ENCODE data around the gene NUMB. TPM values are rescaled to one million over a fixed set of nuclear protein-coding genes. Genes with fewer than 3 reads are reported as not detected.
"Not testable (repeated sequence)": the region's sequence is repeated elsewhere in the genome, so short reads cannot be mapped to it uniquely, and the experiment has no call there.

The NUMB gene
- total RNA-seq, 2 donors from 2014 or later: 68.7 to 76.5 TPM

DNA sequence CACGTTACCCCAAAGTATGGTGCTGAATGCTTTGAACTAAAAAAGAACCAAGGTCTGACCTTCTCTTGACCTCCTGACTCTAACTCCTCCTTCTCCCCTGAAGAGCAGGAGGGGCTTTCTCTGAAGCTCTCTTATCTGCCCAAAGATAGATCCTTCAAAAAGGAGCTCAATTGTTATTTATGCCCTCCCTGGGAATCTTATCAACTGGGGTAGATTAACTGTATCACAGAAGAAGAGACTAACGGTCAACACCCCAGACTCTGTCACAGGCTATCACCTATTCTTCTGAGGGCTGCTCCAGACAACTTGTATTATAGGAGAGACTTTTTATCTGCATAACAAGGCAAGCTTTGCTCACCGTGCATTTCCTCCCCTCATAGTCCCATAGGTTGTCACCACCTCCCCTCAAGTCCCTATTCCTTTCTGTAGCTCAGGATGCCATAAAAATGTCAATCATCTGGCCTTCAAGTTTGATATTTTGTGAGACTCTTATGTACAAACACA is 134.4 kb downstream of the NUMB start:
- intact Hi-C loops (cut with DNase I): no loop called here
- no peak for DNase-seq (ENCODE audit: low spot score)

DNA sequence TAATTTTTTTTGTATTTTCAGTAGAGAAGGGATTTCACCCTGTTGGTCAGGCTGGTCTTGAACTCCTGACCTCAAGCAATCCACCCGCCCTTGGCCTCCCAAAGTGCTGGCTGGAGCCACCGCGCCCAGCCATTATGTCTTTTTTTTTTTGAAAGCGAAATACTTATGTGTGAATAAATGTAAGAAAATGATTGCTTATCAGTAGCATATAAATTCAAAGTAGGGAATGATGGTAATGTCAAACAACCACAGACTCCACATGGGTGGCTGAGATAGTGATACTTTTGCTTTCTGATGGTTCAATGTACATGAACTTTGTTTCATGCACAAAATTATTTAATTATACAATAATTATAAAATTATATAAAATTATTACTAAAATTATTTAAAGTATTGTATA is 145.2 kb downstream of the NUMB start:
- intact Hi-C loops (cut with DNase I): no loop called here
- no peak for DNase-seq (ENCODE audit: low spot score)

DNA sequence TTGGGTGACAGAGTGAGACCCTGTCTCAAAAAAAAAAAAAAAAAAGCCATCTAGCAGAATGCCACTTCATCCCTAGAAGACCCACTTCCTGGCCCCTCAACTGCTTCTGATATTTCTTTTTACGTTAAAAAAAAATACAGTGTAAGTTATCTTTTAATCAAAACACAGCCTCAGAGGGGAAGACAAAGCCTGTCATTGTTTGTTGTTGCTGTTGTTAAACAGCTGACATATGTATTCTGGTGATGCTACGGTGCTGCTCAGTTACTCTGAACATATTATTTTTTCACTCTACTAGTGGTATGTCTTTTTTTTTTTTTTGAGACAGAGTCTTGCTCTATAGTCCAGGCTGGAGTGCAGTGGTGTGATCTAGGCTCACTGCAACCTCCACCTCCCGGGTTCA is 145.7 kb downstream of the NUMB start:
- DNase-seq (ENCODE audit: low spot score): no peak
- intact Hi-C loops (cut with DNase I): no loop called here

DNA sequence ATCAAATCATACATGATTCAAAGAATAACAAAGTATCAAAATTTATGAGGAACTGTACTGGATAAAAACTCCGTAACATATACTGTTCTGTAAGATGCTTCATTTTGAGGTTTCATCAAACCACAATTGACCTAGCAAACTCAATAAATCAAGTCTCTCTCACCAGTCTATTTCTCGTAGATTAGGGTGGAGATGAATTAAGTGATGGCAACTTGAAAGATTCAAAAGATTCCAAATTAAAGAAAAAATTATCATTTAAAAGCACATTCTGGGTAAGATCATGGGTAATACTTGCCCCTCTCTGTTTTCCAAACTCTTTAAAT is 146.7 kb downstream of the NUMB start:
- intact Hi-C loops (cut with DNase I): no loop called here
- no peak for DNase-seq (ENCODE audit: low spot score)

DNA sequence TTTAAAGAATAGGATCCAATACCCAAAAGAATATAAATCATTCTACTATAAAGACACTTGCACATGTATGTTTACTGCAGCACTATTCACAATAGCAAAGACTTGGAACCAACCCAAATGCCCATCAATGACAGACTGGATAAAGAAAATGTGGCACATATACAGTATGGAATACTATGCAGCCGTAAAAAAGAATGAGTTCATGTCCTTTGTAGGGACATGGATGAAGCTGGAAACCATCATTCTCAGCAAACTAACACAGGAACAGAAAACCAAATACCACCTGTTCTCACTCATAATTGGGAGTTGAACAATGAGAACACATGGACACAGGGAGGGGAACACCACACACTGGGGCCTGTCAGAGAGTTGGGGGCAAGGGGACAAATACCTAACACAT is 149.1 kb downstream of the NUMB start:
- intact Hi-C loops (cut with DNase I); DNase-seq (ENCODE audit: low spot score): not testable (repeated sequence)

DNA sequence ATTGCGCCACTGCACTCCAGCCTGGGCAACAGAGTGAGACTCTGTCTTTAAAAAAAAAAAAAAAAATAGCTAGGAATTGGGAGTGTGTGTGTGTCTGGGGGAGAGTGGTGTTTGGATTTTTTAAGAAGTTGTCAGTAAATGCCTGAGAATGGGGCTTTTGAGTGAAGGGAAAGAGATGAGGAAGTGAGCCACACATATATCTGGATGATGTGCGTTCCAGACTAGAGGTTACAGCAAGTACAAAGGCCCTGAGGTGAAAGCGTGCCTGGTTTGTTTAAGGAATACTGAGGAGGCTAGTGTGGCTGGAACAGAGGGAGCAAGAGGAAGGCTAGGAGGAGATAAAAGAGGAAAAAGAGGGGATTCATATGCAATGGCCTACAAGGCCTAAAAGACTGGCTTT is 151.1 kb downstream of the NUMB start:
- intact Hi-C loops (cut with DNase I): no loop called here

DNA sequence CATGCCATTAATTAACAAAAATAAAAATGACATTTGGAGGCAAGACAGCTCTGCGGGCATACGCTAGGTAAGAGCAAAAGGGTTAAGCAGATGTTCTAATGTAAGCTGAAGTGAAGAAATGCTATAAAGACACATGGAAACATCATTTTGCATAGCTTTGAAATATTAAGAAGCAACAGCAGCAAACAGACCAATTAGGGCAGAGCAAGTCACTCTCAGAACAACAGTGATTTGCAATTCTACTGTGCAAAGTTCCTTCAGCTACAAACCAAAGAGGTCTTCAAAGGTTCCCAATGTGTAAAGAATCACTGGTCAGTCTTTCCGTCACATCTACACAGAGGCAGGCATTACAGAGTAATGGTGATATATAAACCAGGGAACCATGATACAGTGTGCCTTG is 152.8 kb downstream of the NUMB start:
- DNase-seq (ENCODE audit: low spot score): no peak
- intact Hi-C loops (cut with DNase I): no loop called here

More for the DNA sequence above, 151.1 kb downstream of the NUMB start:
- no peak for DNase-seq (ENCODE audit: low spot score)

DNA sequence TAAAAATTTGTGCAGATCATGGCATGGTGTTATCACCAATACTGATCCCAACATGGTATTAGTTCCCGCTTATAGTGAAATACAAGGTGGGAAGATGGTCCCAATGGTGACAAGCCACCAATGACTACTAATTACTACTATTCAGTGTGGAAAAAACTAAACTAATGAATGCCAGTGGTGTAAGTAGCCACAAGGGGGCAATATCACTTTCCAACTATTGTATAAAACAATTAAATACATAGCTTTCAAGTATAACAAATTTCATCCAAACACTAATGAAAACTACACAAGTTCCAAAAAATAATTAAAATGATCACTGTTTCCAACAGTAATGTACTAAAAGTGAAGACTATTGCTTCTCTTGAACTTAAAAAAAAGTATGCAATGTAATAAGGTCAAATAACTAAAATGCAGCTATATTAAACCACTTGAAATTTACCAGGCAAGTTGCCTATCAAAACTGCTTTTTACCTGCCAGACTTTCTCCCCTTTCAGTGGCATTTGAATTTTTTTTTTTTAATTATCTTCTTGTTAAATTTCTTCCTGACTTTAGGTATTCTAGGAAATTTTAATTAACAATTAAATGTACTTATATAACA is 163.0 kb downstream of the NUMB start:
- intact Hi-C loops (cut with DNase I): loop anchor here (10.0 kb wide), 2 partner anchors 120 to 180 kb away; no protein-coding TSS in a partner anchor
- no peak for DNase-seq (ENCODE audit: low spot score)

DNA sequence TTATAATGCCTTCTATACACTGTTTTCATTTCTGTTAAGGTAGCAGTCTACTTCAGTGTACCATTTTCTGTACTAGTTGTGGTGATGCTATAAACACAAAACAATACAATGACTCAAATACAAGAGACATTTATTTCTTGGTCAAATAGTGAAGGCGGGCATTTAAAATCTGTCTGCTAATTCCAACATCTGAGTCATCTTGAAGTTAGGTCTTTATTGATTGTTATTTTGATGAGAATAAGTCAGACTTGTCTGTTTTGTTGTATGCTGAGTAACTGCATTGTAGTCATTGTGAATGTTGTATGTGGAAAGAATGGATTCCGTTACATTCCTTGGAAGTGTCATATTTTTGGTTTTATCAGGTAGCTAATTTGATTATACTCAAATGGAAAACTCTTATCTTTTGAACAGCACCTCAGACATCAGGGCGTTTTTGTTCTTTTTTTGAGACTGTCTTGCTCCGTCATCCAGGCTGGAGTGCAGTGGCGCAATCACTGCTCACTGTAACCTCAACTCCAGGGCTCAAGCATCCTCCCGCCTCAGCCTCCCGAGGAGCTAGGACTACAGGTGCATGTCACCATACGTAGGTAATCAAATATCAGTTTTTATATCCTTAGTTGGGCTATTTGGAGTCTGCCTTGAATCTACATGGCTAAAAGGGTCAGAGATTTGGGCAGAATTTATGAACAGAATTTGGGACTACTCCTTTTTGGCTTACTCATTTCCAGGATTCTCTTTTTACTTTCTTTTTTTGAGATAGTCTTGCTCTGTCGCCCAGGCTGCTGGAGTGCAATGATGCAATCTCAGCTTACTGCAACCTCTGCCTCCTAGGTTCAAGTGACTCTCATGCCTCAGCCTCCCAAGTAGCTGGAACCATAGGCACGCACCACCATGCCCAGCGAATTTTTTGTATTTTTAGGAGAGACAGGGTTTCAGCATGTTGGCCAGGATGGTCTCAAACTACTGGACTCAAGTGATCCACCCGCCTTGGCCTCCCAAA is 164.3 kb downstream of the NUMB start:
- intact Hi-C loops (cut with DNase I): loop anchor here (5.0 to 10.0 kb wide), 3 partner anchors 119 to 181 kb away; no protein-coding TSS in a partner anchor
- DNase-seq (ENCODE audit: low spot score): no peak

DNA sequence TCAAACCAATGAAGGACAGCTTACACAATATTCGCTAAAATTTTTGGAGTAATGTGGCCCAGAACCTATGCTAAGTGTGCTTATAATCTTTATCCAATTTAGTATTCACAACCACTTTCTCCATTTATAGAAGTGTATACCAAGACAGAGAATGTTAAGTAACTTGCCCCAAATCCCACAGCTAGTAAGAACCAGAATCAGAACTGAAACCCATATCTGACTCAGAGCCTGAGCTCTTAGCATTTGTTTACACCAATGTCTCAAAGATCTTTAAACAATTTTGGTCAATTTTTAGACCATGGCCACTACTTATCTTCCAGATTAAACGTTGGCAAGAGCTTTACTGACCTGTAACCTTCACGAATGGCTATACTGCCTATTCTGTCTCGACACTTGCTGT is 168.1 kb downstream of the NUMB start:
- intact Hi-C loops (cut with DNase I): loop anchor here (5.0 to 10.0 kb wide), 3 partner anchors 115 to 185 kb away; no protein-coding TSS in a partner anchor
- no peak for DNase-seq (ENCODE audit: low spot score)

DNA sequence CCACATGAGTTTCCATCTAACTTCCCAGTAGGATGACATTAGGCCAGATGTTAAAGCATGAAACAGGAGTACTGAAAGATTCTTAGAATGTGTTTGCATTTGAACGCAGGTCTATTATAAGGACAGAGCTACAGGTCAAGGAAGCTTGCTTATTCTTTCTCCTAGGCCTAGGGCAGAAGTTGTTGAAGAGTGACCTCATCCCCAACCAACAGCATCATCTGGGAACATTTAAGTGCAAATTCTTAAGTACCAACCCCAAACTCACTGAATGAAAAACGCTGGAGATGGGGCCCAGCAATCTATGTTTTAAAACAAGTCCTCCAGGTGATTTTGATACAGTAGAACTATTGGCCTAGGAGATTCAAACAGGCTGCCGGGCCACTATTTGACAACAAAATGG is 168.6 kb downstream of the NUMB start:
- intact Hi-C loops (cut with DNase I): loop anchor here (5.0 to 10.0 kb wide), 3 partner anchors 115 to 185 kb away; no protein-coding TSS in a partner anchor
- DNase-seq (ENCODE audit: low spot score): no peak

DNA sequence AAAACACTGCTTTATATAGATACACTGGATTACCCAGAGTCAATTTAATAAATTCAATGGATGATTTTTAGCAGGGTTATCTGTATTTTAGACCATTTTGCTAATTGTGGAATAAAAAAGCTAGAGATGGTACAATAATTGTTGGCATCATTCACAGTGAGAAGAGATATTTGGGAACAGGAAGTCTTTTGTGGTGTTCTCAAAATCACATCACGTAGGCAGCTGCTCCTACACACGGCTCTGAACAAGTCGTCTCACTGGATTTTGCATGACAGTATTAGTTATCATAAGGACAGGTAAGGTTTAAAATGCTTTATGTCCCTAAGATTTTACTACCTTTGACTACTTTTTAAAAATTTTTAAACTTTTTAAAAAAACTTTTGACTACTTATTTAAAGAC is 169.0 kb downstream of the NUMB start:
- intact Hi-C loops (cut with DNase I): no loop called here
- no peak for DNase-seq (ENCODE audit: low spot score)

DNA sequence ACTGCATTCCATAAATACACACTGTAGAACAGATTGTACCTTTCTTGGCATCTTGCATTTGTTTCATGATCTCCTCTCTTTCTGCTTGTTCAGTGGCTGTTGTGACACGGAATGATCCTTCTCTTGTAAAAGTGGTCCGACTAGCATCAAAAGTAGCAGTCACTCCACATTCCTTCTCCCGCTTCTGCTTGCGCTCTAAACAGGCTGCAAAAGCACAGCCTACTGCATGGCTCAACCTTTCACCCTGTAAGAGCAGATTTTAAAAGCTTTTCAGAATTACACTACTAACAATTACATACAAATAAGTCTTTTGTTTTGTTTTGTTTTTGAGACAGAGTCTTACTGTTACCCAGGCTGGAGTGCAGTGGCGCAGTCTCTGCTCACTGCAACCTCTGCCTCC is 171.3 kb downstream of the NUMB start:
- intact Hi-C loops (cut with DNase I): no loop called here
- no peak for DNase-seq (ENCODE audit: low spot score)

DNA sequence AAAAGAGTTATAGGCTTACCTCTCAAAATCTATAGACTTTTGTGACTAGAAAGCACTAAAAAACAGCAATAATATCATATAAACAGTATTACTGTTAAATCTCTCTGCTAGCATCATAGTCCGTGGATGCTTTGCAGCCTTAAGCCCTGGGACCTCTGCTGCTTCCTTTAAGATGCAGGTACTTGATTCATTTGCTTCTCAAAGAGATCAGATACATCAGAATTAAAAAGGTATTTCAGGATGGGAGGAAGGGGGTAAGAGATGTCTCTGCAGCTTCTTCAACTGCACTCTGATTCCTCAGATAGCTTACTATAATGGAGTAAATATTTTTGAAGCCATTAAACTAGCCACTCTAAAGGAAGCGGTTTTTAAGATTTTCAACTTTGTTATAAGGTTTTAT is 171.7 kb downstream of the NUMB start:
- no peak for DNase-seq (ENCODE audit: low spot score)
- intact Hi-C loops (cut with DNase I): no loop called here

DNA sequence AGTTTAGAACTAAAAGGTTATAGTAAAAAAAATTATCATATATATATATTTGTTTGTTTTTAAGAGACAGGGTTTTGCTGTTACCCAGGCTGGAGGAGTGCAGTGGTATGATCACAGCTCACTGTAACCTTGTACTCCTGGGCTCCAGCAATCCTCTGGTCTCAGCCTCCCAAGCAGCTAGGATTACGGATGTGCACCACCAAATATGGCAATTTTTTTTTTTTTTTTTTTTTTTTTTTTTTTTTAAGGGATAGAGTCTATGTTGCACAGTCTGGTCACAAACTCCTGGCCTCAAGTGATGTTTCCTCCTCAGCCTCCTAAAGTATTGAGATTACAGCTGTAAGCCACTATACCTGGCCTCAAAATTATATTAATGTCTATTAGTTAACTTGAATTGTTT is 172.4 kb downstream of the NUMB start:
- intact Hi-C loops (cut with DNase I): no loop called here
- DNase-seq (ENCODE audit: low spot score): no peak

DNA sequence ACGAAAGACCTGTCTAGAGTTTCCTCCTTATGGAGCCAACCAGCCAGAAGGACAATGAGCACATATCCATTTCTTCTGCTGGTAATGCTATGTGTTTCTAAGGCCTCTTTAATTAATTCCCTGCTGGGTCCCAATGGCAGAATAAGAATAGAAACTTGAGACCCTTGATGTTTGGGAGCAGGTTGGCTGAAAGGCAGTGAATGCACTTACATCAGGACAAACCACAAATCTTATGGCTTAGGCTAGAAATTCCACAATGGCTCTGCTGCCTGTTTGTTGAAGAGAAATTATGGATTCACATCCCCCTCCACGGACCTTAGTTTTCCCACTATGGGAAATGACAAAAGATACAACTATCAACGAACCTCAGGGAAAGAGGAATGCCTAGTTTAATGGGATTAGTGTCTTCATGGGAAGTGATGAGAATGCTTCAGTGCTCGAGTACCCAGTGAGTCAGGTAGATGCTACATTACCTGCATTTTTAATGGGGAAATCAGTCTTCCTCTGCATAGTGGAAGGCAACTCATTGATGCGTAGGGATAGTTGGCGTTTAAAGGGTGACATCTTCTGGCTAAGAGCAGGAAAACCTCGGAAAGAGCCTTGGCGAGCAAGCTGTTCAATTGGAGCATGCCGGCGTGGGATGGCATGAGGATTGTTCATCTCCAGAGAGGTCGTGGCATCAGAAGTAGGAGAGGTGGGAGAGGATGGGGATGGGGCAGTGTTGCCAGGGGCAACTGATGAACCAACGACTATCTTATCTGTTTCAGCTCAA is 174.6 kb downstream of the NUMB start:
- intact Hi-C loops (cut with DNase I): no loop called here
- DNase-seq (ENCODE audit: low spot score): no peak

DNA sequence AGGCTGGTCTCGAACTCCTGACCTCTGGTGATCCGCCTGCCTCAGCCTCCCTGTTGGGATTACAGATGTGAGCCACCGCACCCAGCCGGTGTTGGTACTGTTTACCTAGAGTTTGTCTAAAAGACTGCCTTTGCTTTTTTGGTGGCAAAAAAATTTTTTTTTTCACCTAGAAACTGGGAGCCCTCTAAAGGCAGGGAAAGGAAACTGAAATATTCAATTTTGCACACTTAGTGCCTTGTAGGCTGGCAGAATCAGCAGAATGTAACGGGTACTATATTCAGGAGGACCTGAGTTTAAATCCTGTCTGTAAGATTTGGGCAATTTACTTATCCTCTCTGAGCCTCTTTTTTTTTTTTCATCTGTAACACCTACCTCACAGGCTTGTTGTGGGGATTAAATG is 177.4 kb downstream of the NUMB start:
- no peak for DNase-seq (ENCODE audit: low spot score)
- intact Hi-C loops (cut with DNase I): no loop called here

DNA sequence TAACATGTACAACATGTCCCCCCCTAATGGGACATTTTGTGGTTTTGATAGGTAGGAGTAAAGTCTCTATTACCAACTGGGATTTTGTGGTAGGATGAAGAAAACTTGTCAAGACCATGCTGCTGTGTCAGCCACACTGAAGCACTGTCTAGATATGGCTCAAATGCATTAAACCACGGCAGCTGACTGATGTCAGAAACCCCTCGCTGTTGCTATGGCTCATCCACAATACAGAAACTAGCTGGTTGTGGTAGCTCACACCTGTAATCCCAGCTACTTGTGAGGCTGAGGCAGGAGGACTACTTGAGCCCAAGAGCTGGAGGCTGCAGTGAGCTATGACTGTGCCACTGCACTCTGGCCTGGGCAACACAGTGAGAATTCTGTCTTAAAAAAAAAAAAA is 181.0 kb downstream of the NUMB start:
- DNase-seq (ENCODE audit: low spot score): no peak
- intact Hi-C loops (cut with DNase I): no loop called here

DNA sequence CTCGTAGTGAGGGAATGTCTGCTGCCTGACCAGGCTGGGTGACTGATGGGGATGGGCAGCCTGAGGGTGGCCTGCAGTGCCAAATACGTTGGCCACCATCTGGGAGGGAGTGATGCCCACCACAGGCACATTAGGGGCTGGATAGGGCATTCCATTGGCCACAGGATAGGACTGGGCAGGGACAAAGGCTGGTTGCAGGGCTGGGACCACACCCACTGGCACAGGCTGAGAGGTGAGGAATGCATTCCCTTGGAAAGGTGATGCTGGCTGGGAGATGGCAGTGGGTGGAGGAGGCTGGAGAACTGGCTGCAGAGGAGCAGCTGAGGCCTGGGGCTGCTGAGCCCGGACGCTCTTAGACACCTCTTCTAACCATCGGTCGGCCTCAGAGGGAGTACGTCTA is 181.5 kb downstream of the NUMB start:
- intact Hi-C loops (cut with DNase I): no loop called here

DNA sequence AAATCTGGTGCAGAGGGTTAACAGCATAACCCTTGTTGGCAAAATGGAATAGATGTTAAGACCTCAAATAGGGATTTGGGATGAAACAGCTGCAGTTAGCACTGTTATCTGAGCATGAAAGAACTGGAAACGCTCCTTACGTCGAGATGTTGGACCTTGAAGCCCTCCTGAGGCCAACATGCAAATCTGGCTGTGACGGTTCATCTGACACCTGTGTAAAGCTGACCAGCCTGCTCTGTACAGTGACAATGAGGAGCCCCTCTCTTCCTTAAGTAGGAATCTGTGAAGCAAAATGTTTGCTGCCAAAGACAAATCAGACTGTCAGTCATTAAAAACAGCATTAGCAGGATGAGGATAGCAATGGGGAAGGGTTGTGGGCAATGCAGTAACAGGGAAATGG is 184.5 kb downstream of the NUMB start:
- no peak for DNase-seq (ENCODE audit: low spot score)
- intact Hi-C loops (cut with DNase I): no loop called here

More for the DNA sequence above, 181.5 kb downstream of the NUMB start:
- no peak for DNase-seq (ENCODE audit: low spot score)

Measured in posterior vena cava (tissue), 2 donors.